GM12892 (cell line): ENCODE results near the gene WSCD2.

Experiments used
- POLR2A ChIP-seq: IDR thresholded peaks from 2 replicates; pipeline ENCODE4 v1.6.1; 2011; ENCODE audit warnings: low read depth, low read length, control low read depth
- POLR2AphosphoS5 ChIP-seq: IDR thresholded peaks from 2 replicates; pipeline ENCODE4 v1.6.1; 2011; ENCODE audit warnings: low read depth, low read length, control low read depth
- TAF1 ChIP-seq: IDR thresholded peaks from 2 replicates; pipeline ENCODE4 v1.6.1; 2011; ENCODE audit warnings: low read depth, mild to moderate bottlenecking, control low read depth, low read length, borderline replicate concordance

DNA sequence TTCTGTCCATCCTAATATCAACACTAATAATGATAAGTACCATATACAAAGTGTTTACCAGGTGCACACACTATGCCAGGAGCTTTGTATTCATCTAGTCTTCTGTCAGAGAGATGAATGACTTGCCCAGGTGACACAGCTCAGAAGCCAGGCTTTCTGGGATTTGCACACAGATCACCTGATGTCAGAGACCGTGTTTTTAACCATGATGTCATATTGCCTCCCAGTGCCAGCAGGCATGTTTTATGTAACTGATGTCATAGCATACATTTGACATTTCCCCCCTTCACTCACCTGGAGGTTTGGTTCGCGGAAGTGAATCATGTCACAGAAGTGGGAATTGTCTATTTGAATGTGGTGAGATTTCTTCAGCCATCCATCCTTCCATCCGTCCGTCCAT lies 5.7 kb downstream of the WSCD2 start:
- TF ChIP-seq POLR2AphosphoS5 (no peak), POLR2A (no peak), TAF1 (no peak)
